Body of pancreas (tissue), 4 donors: Measurements from ENCODE around the gene ATE1. TPM values are rescaled to one million over a fixed set of nuclear protein-coding genes. Genes with fewer than 3 reads are reported as not detected.
A peak's percentile ranks its signal among the peaks of the same experiment; 100 is the strongest.

Source experiments
- ATAC-seq: fragments of 150-250 bp; one replicate; pipeline ENCODE4 v1.9.1; 2016
- DNase-seq, 4 donors: peaks; one replicate each; pipeline ENCODE4 v3.0.0-alpha.2; 2019
- H3K27ac ChIP-seq, 4 donors: fragments of 200-600 bp; sonication (generic); 1 replicate in 3 of 4; 2 replicates in 1 of 4; pipeline versions ENCODE4 v1.5.1 to v1.6.1; 2016 to 2019; ENCODE audit warnings: mild to moderate bottlenecking in 1 of 4, mixed read lengths in 1 of 4, moderate library complexity in 1 of 4
- H3K27me3 ChIP-seq, 2 donors: fragments of 200-600 bp; sonication (generic); one replicate each; pipeline ENCODE4 v1.6.0; 2016; ENCODE audit warnings: mild to moderate bottlenecking in 1 of 2
- H3K36me3 ChIP-seq, 2 donors: fragments of 200-600 bp; sonication (generic); replicated peaks in 1 of 2; 2 replicates each; pipeline ENCODE4 v1.5.1; 2016; ENCODE audit warnings: low read depth in 2 of 2; ENCODE audit not compliant: insufficient read depth in 1 of 2
- H3K4me1 ChIP-seq: fragments of 200-600 bp; sonication (generic); one replicate; pipeline ENCODE4 v1.6.0; 2016
- H3K4me3 ChIP-seq, 2 donors: fragments of 200-600 bp; sonication (generic); 1 replicate in 1 of 2; 2 replicates in 1 of 2; pipeline ENCODE4 v1.5.1; 2016 to 2019
- H3K9me3 ChIP-seq, 3 donors: fragments of 200-600 bp; sonication (generic); 1 replicate in 2 of 3; 2 replicates in 1 of 3; pipeline ENCODE4 v1.5.1; 2016
- POLR2A ChIP-seq, 3 donors: fragments of 450-650 bp; IDR thresholded peaks; one replicate each; pipeline ENCODE4 v1.6.1; 2016; ENCODE audit warnings: antibody characterized with exemption in 3 of 3, mild to moderate bottlenecking in 2 of 3
- WGBS, 2 donors: methylation state at CpG; one replicate each; pipeline ENCODE4 v1.1.5; 2017; 5-methylcytosine and 5-hydroxymethylcytosine counted together
- intact Hi-C: fragments of 100-400 bp; cut with DNase I; formaldehyde crosslinking; loops from one replicate; pipeline ENCODE4 v1.15.1; 2023
- total RNA-seq, 2 donors: library from RNA; depleted of rRNA; stranded (reverse); fragments of >200 nt; gene quantifications; one replicate each; pipeline ENCODE4 v1.1.0, GENCODE V29; 2016
- TF ChIP-seq, protein P1 (sequence below), 7 experiments: fragments of 450-650 bp in 4 of 7; fragments of 200-600 bp in 3 of 7; sonication (generic) in 3 of 7; IDR thresholded peaks; one replicate each; pipeline ENCODE4 v1.5.1; 2016 to 2019; ENCODE audit warnings: antibody characterized with exemption in 7 of 7

ATE1 gene
- total RNA-seq: 10 to 100 TPM; 15.0 to 19.8 TPM

DNA sequence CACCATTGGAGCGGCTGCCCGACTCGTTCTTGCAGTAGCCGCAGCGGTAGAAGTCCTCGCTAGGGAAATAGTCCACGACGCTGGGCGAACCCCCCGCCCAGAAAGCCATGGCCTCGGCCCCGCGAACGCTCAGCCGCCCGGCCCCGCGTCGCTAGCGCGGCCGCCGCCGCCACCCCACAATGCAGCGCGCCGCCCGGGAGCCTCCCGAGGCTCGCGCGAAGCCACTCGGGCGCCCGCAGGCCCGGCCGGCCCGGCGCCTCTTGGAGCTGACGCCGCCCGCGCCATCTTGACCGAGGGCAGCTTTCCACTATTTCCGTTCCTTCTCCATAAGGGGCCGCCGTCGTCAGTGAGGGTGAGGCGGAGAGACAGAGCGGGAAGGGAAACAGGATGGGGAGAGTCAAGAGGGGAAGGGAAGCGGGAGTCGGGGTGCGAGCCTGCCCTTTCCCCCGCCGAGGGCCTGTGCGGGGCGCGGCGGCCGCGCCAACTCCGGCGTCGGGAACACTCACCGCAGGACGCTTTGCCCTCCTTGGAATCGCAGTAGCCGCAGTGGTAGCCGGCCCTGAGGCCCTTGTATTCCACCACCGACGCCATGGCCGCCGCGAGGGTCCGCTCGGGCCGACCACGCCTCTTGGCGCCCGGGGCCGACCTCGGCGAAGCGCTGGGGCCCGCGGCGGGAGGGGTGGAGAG, at the start of gene ATE1:
Gene ATE1 (minus strand): TSS at position 191 of the 687 bp plus-strand sequence. CDS start 82 bp downstream, at position 109.
- intact Hi-C loops: no loop called here
- Histone ChIP-seq H3K4me3 (peak within 1 kb of the TSS; percentile 85), H3K9me3 (no peaks in the 10 kb centered on the region), H3K27ac (peak within 1 kb of the TSS; percentile 93 to 99 (median 98)), H3K27me3 (no peaks in the 10 kb centered on the region), H3K36me3 (no peaks in the 10 kb centered on the region), H3K4me1 (peaks cover 49% of the 10 kb centered on the region)
- 1% methylated on average over 77 of the region's 87 CpGs; no CpG with 5 or more reads in 1 of the 2 donors for WGBS, 2 donors
- peak; percentile 96 for ATAC-seq
- peak; percentile 91 to 94 (median 92) for DNase-seq
- TF ChIP-seq, protein P1, sequence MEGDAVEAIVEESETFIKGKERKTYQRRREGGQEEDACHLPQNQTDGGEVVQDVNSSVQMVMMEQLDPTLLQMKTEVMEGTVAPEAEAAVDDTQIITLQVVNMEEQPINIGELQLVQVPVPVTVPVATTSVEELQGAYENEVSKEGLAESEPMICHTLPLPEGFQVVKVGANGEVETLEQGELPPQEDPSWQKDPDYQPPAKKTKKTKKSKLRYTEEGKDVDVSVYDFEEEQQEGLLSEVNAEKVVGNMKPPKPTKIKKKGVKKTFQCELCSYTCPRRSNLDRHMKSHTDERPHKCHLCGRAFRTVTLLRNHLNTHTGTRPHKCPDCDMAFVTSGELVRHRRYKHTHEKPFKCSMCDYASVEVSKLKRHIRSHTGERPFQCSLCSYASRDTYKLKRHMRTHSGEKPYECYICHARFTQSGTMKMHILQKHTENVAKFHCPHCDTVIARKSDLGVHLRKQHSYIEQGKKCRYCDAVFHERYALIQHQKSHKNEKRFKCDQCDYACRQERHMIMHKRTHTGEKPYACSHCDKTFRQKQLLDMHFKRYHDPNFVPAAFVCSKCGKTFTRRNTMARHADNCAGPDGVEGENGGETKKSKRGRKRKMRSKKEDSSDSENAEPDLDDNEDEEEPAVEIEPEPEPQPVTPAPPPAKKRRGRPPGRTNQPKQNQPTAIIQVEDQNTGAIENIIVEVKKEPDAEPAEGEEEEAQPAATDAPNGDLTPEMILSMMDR (IDR thresholded peaks at IDR 0.05): peak in 2 of 7 experiments; percentile 16 to 24
- TF ChIP-seq POLR2A (IDR thresholded peaks at IDR 0.05): peak; percentile 83 to 92 (median 91)

DNA sequence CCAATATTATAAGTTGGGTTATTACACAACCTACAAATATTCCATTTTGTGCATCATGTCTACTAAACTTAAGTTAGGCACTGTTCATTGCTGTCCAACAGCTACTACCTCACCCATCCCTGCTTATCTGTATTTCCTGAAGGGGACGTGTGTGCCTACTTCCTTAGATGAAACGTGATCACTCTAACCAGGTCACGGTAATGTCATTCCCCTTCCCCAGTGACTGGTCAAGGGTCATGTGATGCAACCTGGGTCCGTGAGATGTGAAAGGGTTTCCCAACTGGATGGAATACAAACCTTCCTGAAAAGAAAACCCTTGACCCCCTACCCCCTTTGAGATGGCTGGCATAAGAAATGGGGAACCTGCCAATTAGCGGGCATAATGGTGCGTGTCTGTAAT, 48.8 kb upstream of the ATE1 start:
- no peak overlapping the region for H3K4me3 ChIP-seq
- no peaks in the 10 kb centered on the region for H3K9me3 ChIP-seq
- intact Hi-C loops: no loop called here
- no peak for ATAC-seq
- no peaks in the 10 kb centered on the region for H3K27me3 ChIP-seq
- 87 to 92% methylated on average over 6 of the region's 6 CpGs for WGBS, 2 donors
- H3K27ac ChIP-seq: no peak overlapping the region
- DNase-seq: no peak
- peaks cover 35% of the 10 kb centered on the region for H3K4me1 ChIP-seq
- TF ChIP-seq, protein P1 (IDR thresholded peaks at IDR 0.05): no peak
- TF ChIP-seq POLR2A (IDR thresholded peaks at IDR 0.05): no peak
- H3K36me3 ChIP-seq: no peaks in the 10 kb centered on the region

DNA sequence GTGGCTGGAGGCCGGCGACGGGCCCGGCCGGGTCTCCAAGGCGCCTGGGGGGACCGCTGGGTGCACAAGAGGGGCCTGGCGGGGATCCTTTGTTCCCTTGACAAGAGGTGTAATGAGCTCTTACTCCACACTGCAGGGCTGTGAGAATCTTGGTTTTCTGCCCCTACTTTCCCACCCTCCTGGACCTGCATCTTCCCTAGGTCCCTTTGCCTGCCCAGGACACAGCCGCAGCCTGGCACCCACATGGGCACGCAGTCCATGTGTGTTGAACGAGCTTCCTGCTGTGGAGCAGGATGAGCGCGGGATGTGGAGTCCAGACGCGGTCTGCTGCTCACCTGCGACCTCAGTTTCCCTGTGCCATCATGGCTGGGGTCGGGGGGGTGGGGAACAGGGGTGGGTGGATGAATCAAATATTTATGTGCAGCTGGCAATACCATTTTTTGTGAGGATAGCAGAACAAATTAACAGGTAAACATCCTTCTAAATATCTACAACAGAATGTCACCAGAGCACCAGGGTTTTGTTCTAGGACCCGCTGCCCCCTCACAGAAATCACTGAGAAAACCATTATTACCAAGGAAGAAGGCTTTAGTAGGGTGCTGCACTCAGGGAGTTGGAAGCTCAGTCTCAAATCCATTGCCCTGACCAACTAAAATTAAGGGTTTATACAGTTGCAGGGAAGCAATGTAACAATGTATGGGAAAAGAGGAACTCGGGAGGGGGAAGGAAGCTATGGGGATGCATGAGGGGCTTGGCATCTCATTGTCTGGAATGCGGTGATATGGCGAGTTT, 47.7 kb upstream of the ATE1 start:
- Histone ChIP-seq H3K27ac (peak overlapping the region; percentile 86 to 98 (median 96)), H3K4me3 (peak overlapping the region; percentile 55 to 90), H3K4me1 (peaks cover 38% of the 10 kb centered on the region), H3K27me3 (no peaks in the 10 kb centered on the region), H3K36me3 (no peaks in the 10 kb centered on the region), H3K9me3 (no peaks in the 10 kb centered on the region)
- peak; percentile 13 for ATAC-seq
- DNase-seq: no peak
- WGBS, 2 donors: 36 to 53% methylated on average over 13 to 21 of the region's 21 CpGs
- intact Hi-C loops: no loop called here
- TF ChIP-seq POLR2A (IDR thresholded peaks at IDR 0.05): no peak
- TF ChIP-seq, protein P1 (IDR thresholded peaks at IDR 0.05): peak in 4 of 7 experiments; percentile 51 to 63 (median 59)

DNA sequence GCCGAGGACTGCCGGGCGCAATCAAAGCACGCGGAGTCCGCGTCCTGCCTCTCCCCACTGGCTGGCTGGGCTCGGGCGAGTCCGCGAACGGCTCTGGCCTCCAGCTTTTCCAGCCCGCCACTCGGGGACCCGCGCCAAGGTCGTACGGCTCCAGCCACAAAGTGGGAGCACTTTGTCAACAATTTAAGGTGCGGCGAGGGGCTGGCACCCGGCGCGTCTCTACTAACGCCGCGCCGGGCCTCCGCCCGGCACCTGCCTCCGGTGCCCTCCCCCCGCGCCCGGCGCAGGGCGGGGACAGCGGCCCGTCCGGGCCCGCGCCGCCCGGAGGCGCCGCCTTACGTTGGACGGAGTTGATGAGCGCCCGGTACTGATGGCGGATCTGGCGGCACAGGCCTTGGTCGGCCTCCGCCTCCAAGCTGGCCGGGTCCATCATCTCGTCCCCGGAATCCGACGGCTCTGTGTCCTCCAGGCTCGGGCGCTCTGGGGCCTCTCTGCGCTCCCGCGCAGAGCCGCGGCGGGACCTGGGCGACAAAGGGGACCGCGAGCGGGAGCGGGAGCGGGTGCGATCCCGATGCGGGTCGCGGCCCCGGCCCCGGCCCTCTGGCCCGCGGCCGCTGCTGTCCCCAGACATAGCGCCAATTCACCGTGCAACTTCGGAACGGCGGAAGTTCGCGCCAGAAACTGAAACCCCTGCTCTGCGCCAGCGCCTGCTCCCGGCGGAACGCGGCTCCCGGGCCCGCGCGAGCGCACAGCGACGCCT, 46.9 kb upstream of the ATE1 start, which contains the start of gene NSMCE4A:
Gene NSMCE4A (minus strand): TSS at position 683 of the 760 bp plus-strand sequence. CDS start 52 bp downstream, at position 631.
- Histone ChIP-seq H3K27ac (peak within 1 kb of the TSS; percentile 86 to 98 (median 96)), H3K36me3 (no peaks in the 10 kb centered on the region), H3K4me3 (peak within 1 kb of the TSS; percentile 55 to 90), H3K4me1 (peaks cover 38% of the 10 kb centered on the region), H3K9me3 (no peaks in the 10 kb centered on the region), H3K27me3 (no peaks in the 10 kb centered on the region)
- ATAC-seq (peak; percentile 88), DNase-seq (peak; percentile 81 to 84 (median 82))
- WGBS, 2 donors: 1% methylated on average over 95 of the region's 101 CpGs; no CpG with 5 or more reads in 1 of the 2 donors
- intact Hi-C loops: no loop called here
- TF ChIP-seq, protein P1 (IDR thresholded peaks at IDR 0.05): peak in 3 of 7 experiments; percentile 72 to 88 (median 81)
- peak; percentile 72 to 79 (median 75) for TF ChIP-seq POLR2A (IDR thresholded peaks at IDR 0.05)
